ENCODE measurements around the gene MVB12B. TPM values are rescaled to one million over a fixed set of nuclear protein-coding genes. Genes with fewer than 3 reads are reported as not detected.

MVB12B gene
- total and polyA plus RNA-seq, 2 of the 8 experiments (the other 6 are each of a cell fraction or from before 2014, with no cell fraction given): 2.6 to 5.0 TPM

DNA sequence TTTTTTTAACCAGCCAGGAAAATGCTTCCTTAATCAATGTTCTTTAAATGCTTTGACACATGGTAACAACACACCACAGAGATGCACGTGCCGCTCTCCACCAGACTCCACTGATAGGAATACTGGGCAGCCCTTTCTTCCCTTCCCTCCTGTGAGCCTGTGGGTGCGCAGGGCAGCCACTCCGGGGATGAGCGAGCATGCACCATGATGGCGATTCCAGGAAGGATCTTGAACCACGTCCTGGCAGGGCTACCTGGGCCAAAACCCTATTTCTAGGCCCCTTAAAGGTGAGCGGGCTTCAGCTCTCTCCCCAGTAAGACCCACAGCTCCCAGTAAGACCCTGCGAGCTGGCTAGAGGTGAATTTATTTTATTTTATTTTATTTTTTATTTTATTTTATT is 128.2 kb downstream of the MVB12B start (continued):
- TF ChIP-seq, protein P1, sequence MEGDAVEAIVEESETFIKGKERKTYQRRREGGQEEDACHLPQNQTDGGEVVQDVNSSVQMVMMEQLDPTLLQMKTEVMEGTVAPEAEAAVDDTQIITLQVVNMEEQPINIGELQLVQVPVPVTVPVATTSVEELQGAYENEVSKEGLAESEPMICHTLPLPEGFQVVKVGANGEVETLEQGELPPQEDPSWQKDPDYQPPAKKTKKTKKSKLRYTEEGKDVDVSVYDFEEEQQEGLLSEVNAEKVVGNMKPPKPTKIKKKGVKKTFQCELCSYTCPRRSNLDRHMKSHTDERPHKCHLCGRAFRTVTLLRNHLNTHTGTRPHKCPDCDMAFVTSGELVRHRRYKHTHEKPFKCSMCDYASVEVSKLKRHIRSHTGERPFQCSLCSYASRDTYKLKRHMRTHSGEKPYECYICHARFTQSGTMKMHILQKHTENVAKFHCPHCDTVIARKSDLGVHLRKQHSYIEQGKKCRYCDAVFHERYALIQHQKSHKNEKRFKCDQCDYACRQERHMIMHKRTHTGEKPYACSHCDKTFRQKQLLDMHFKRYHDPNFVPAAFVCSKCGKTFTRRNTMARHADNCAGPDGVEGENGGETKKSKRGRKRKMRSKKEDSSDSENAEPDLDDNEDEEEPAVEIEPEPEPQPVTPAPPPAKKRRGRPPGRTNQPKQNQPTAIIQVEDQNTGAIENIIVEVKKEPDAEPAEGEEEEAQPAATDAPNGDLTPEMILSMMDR (IDR thresholded peaks at IDR 0.05; ENCODE audit: control extremely low read depth in 1 of 3, insufficient read depth in 1 of 3, low read depth in 1 of 3, low read length in 3 of 3): no peak
- TF ChIP-seq SRF (IDR thresholded peaks at IDR 0.05; ENCODE audit: low read depth, low read length) (no peak), SIN3A (conservative IDR thresholded peaks at IDR 0.05 in 1 of 2, IDR thresholded peaks at IDR 0.05 in 1 of 2; ENCODE audit: low read depth in 1 of 2, low read length in 2 of 2) (no peak), NRF1 (IDR thresholded peaks at IDR 0.05; ENCODE audit: low read depth, low read length) (no peak), FOSL1 (IDR thresholded peaks at IDR 0.05; ENCODE audit: insufficient read depth, low read depth, low read length) (no peak)
- TF ChIP-seq, protein P2, sequence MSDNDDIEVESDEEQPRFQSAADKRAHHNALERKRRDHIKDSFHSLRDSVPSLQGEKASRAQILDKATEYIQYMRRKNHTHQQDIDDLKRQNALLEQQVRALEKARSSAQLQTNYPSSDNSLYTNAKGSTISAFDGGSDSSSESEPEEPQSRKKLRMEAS (IDR thresholded peaks at IDR 0.05): no peak
- TF ChIP-seq, protein P3, sequence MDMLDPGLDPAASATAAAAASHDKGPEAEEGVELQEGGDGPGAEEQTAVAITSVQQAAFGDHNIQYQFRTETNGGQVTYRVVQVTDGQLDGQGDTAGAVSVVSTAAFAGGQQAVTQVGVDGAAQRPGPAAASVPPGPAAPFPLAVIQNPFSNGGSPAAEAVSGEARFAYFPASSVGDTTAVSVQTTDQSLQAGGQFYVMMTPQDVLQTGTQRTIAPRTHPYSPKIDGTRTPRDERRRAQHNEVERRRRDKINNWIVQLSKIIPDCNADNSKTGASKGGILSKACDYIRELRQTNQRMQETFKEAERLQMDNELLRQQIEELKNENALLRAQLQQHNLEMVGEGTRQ (IDR thresholded peaks at IDR 0.05; ENCODE audit: low read length): no peak
